Measurements from ENCODE around the gene NTNG1. TPM values are rescaled to one million over a fixed set of nuclear protein-coding genes. Genes with fewer than 3 reads are reported as not detected.

Gene NTNG1
- total and polyA plus RNA-seq, 2 of the 13 experiments (the other 11 are each of a cell fraction or from before 2014, with no cell fraction given) = not detected

- TF ChIP-seq ZNF761 (CRISPR knock-in tag; conservative IDR thresholded peaks at IDR 0.05) = no peak
- TF ChIP-seq ZNF501 (CRISPR knock-in tag; IDR thresholded peaks at IDR 0.05) = no peak
- no peak for TF ChIP-seq ZBTB7B (CRISPR knock-in tag; IDR thresholded peaks at IDR 0.05)
- no peak for TF ChIP-seq ELF3 (CRISPR knock-in tag; IDR thresholded peaks at IDR 0.05)
- TF ChIP-seq ZNF709 (CRISPR knock-in tag; IDR thresholded peaks at IDR 0.05) = no peak
Measured at GRCh38 chr1:107523736-107524135, 382.9 kb downstream of the NTNG1 start (continued).

GRCh38 chr1:107524301-107524700 lies 383.5 kb downstream of the NTNG1 start:
- H3K79me2 ChIP-seq (ENCODE audit: insufficient read depth, low read length) = no peaks in the 10 kb centered on the region
- H4K20me1 ChIP-seq (ENCODE audit: insufficient read depth, low read length) = no peaks in the 10 kb centered on the region
- no peaks in the 10 kb centered on the region for H3K27me3 ChIP-seq (ENCODE audit: control insufficient read depth in 1 of 2, insufficient read depth in 2 of 2, low read length in 2 of 2)
- ChIA-PET POLR2A (no interaction called here), CTCF (ENCODE audit: low intra/inter-chr PET ratio, low total read pairs) (no interaction called here)
- peaks cover 63% of the 10 kb centered on the region for H3K4me1 ChIP-seq (ENCODE audit: insufficient read depth, low read length)
- FAIRE-seq (no peak), ATAC-seq (no peak), DNase-seq (ENCODE audit: low spot score) (no peak)
- H3K36me3 ChIP-seq (replicated peaks in 1 of 2; ENCODE audit: control insufficient read depth in 1 of 2, insufficient read depth in 2 of 2, low read length in 2 of 2) = no peaks in the 10 kb centered on the region
- H3K9me3 ChIP-seq (ENCODE audit: low read length) = no peaks in the 10 kb centered on the region
- no peak overlapping the region for H3K4me3 ChIP-seq (replicated peaks in 1 of 3; ENCODE audit: insufficient read depth in 1 of 3, low read depth in 2 of 3, low read length in 3 of 3)
- intact Hi-C loops (cut with micrococcal nuclease; ENCODE audit: unreplicated experiment) (no loop called here), in situ Hi-C loops (cut with HindIII; ENCODE audit: extremely low pct_ligation_motif_present, low pct_unique_long_range_greater_than_20kb) (no loop called here)
- no peak overlapping the region for H3K27ac ChIP-seq (ENCODE audit: extremely low read length, insufficient read depth, low read length)
- BruUV-seq (replicated peaks) = no TSS peak
- no peak overlapping the region for H3K4me2 ChIP-seq (ENCODE audit: low read depth, low read length)
- 92% methylated on average over 2 of the region's 2 CpGs for WGBS (ENCODE audit: low lambda C conversion rate)
- no peak overlapping the region for H3K9ac ChIP-seq (ENCODE audit: insufficient read depth, low read depth, low read length)
- no peak overlapping the region for H2AFZ ChIP-seq (ENCODE audit: low read length)
- TF ChIP-seq ATF2 (CRISPR knock-in tag; IDR thresholded peaks at IDR 0.05) (no peak), HNF1A (IDR thresholded peaks at IDR 0.05; ENCODE audit: low read depth) (no peak), HNF1A (CRISPR knock-in tag; IDR thresholded peaks at IDR 0.05; ENCODE audit: borderline replicate concordance) (no peak), SRSF1 (optimal IDR thresholded peaks at IDR 0.05; ENCODE audit: low read depth, low read length) (no peak), ZBTB26 (CRISPR knock-in tag; IDR thresholded peaks at IDR 0.05; ENCODE audit: borderline replicate concordance) (no peak), MXD1 (CRISPR knock-in tag; IDR thresholded peaks at IDR 0.05) (no peak), CSRNP2 (CRISPR knock-in tag; conservative IDR thresholded peaks at IDR 0.05; ENCODE audit: low read depth) (no peak), CTCF (CRISPR knock-in tag; IDR thresholded peaks at IDR 0.05) (no peak)
